HCT116 (cell line): Measurements from ENCODE around the gene SCN1B.

ENCODE experiments used
- CTCF ChIP-seq, 3 experiments: fragments of 200-600 bp in 1 of 3; sonication (generic) in 1 of 3; IDR thresholded peaks in 2 of 3; conservative IDR thresholded peaks in 1 of 3; 2 replicates each; pipeline ENCODE4 v1.5.1; 2012 to 2017; ENCODE audit warnings: low read depth in 2 of 3, low read length in 2 of 3, antibody characterized with exemption in 1 of 3, borderline replicate concordance in 1 of 3, control low read depth in 1 of 3, mild to moderate bottlenecking in 1 of 3, mixed read lengths in 1 of 3, mixed run types in 1 of 3, moderate library complexity in 1 of 3; ENCODE audit not compliant: insufficient read depth in 1 of 3
- EZH2 ChIP-seq: fragments of 200-600 bp; sonication (generic); IDR thresholded peaks from 2 replicates; pipeline ENCODE4 v1.6.1; 2017; ENCODE audit warnings: antibody characterized with exemption, mixed run types

- TF ChIP-seq EZH2, result no peak
- TF ChIP-seq CTCF (IDR thresholded peaks at IDR 0.05 in 2 of 3, conservative IDR thresholded peaks at IDR 0.05 in 1 of 3; ENCODE audit: borderline replicate concordance in 1 of 3, insufficient read depth in 1 of 3, low read depth in 2 of 3, low read length in 2 of 3), result no peak
Measured at GRCh38 chr19:35075202-35076025, 45.1 kb downstream of the SCN1B start.
